Keratinocyte (primary cell): ENCODE measurements around the gene SPG7. TPM values are rescaled to one million over a fixed set of nuclear protein-coding genes. Genes with fewer than 3 reads are reported as not detected.

ENCODE experiments used
- DNase-seq: peaks from one replicate; pipeline ENCODE4 v3.0.0-alpha.2; 2011; ENCODE audit warnings: low read depth, missing footprints, low spot score
- FAIRE-seq: peaks from 2 replicates; lab custom pipeline; 2011; peaks lifted over from hg19 to GRCh38; lab: Jason Lieb, UNC
- H2AFZ ChIP-seq: 2 replicates; pipeline ENCODE4 v1.6.0; 2012; ENCODE audit warnings: low read length, control low read depth, inconsistent platforms; ENCODE audit not compliant: control insufficient read depth
- H3K27ac ChIP-seq: 2 replicates; pipeline ENCODE4 v1.5.1; 2011; ENCODE audit warnings: low read length; ENCODE audit not compliant: control insufficient read depth, insufficient read depth
- H3K27me3 ChIP-seq: 3 replicates; pipeline ENCODE4 v1.6.0; 2011; ENCODE audit warnings: low read length; ENCODE audit not compliant: control insufficient read depth, insufficient read depth; ENCODE audit errors: extremely low read depth
- H3K36me3 ChIP-seq, 2 experiments: 2 replicates in 1 of 2; 3 replicates in 1 of 2; pipeline ENCODE4 v1.5.1; 2011; ENCODE audit warnings: low read length in 2 of 2, mild to moderate bottlenecking in 1 of 2; ENCODE audit not compliant: control insufficient read depth in 2 of 2, insufficient read depth in 2 of 2; ENCODE audit errors: extremely low read depth in 1 of 2
- H3K4me1 ChIP-seq: 3 replicates; pipeline ENCODE4 v1.5.1; 2011; ENCODE audit warnings: low read length; ENCODE audit not compliant: control insufficient read depth, insufficient read depth; ENCODE audit errors: extremely low read depth
- H3K4me2 ChIP-seq: 3 replicates; pipeline ENCODE4 v1.6.0; 2011; ENCODE audit warnings: low read depth, low read length; ENCODE audit not compliant: control insufficient read depth, insufficient read depth; ENCODE audit errors: extremely low read depth
- H3K4me3 ChIP-seq, 3 experiments: fragments of 200-600 bp in 1 of 3; sonication (generic) in 1 of 3; 2 replicates in 2 of 3; 3 replicates in 1 of 3; pipeline ENCODE4 v1.5.1; 2011 to 2016; ENCODE audit warnings: low read length in 3 of 3, mild to moderate bottlenecking in 3 of 3, control low read depth in 2 of 3, inconsistent platforms in 1 of 3, low read depth in 1 of 3, mixed read lengths in 1 of 3, mixed run types in 1 of 3, moderate library complexity in 1 of 3; ENCODE audit not compliant: control insufficient read depth in 2 of 3, insufficient read depth in 2 of 3; ENCODE audit errors: extremely low read depth in 1 of 3
- H3K79me2 ChIP-seq: 2 replicates; pipeline ENCODE4 v1.6.0; 2012; ENCODE audit warnings: low read length; ENCODE audit not compliant: control insufficient read depth, insufficient read depth
- H3K9ac ChIP-seq: 3 replicates; pipeline ENCODE4 v1.6.0; 2011; ENCODE audit warnings: low read length; ENCODE audit not compliant: control insufficient read depth, insufficient read depth; ENCODE audit errors: extremely low read depth
- H3K9me1 ChIP-seq: 3 replicates; pipeline ENCODE4 v1.6.0; 2011; ENCODE audit warnings: low read length; ENCODE audit not compliant: control insufficient read depth, insufficient read depth; ENCODE audit errors: extremely low read depth
- H3K9me3 ChIP-seq: 2 replicates; pipeline ENCODE4 v1.5.1; 2012; ENCODE audit warnings: low read depth, low read length; ENCODE audit not compliant: control insufficient read depth
- H4K20me1 ChIP-seq: 3 replicates; pipeline ENCODE4 v1.6.0; 2011; ENCODE audit warnings: low read length; ENCODE audit not compliant: control insufficient read depth, insufficient read depth; ENCODE audit errors: extremely low read depth
- EZH2 ChIP-seq: IDR thresholded peaks from one replicate; pipeline ENCODE4 v1.6.1; 2012; ENCODE audit warnings: inconsistent platforms, mild to moderate bottlenecking, low read length, moderate library complexity
- dilution Hi-C: fragments of 300-500 bp; cut with MboI; formaldehyde crosslinking; loops from one replicate; pipeline ENCODE4 v1.7.0; 2020; ENCODE audit warnings: low sequenced_read_pairs; ENCODE audit not compliant: extremely low pct_ligation_motif_present
- polyA plus RNA-seq, 5 experiments: library from polyadenylated mRNA; depleted of rRNA in 3 of 5; stranded (reverse) in 3 of 5; stranded (forward) in 1 of 5; unstranded in 1 of 5; fragments of >200 nt; gene quantifications; 1 replicate in 1 of 5; 2 replicates in 3 of 5; 3 replicates in 1 of 5; pipeline versions ENCODE4 v1.2.1 to v1.2.3, GENCODE V29; 2011 to 2012; ENCODE audit warnings: missing spikeins in 2 of 5, low read depth in 1 of 5, low replicate concordance in 1 of 5
- TF ChIP-seq, protein P1 (sequence below), 3 experiments: IDR thresholded peaks in 1 of 3; conservative IDR thresholded peaks in 1 of 3; optimal IDR thresholded peaks in 1 of 3; 2 replicates in 2 of 3; 3 replicates in 1 of 3; pipeline versions ENCODE3 to v1.5.1; 2011; ENCODE audit warnings: low read length in 3 of 3, mild to moderate bottlenecking in 3 of 3, moderate library complexity in 2 of 3, control low read depth in 1 of 3, inconsistent platforms in 1 of 3; ENCODE audit not compliant: insufficient read depth in 2 of 3; ENCODE audit errors: extremely low read depth in 1 of 3

Gene SPG7
- polyA plus RNA-seq, 1 donor (not counting 4 experiments of a cell fraction or from before 2014, with no cell fraction given) = 45.2 TPM

DNA sequence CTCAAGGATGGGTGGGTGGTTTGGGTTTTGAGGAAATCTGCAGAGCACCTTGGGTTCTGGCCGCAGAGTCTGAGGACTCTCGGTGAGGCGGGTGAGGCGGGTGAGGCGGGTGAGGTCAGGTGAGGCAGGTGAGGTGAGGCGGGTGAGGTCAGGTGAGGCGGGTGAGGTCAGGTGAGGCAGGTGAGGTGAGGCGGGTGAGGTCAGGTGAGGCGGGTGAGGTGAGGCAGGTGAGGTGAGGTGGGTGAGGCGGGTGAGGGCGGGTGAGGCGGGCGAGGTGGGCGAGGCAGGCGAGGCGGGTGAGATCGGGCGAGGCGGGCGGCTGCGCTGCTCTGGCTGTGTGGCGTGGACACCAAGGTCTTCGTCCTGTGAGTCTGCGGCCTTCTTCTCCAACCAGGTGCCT, 28.2 kb downstream of the SPG7 start:
- dilution Hi-C loops = no loop called here
- no peaks in the 10 kb centered on the region for H3K9me3 ChIP-seq
- no peaks in the 10 kb centered on the region for H4K20me1 ChIP-seq
- FAIRE-seq (no peak), DNase-seq (no peak)
- H2AFZ ChIP-seq = no peak overlapping the region
- H3K27me3 ChIP-seq = no peaks in the 10 kb centered on the region
- no peak overlapping the region for H3K4me2 ChIP-seq
- H3K79me2 ChIP-seq = peaks cover 18% of the 10 kb centered on the region
- no peak overlapping the region for H3K27ac ChIP-seq
- no peaks in the 10 kb centered on the region for H3K4me1 ChIP-seq
- H3K4me3 ChIP-seq = no peak overlapping the region
- TF ChIP-seq, protein P1, sequence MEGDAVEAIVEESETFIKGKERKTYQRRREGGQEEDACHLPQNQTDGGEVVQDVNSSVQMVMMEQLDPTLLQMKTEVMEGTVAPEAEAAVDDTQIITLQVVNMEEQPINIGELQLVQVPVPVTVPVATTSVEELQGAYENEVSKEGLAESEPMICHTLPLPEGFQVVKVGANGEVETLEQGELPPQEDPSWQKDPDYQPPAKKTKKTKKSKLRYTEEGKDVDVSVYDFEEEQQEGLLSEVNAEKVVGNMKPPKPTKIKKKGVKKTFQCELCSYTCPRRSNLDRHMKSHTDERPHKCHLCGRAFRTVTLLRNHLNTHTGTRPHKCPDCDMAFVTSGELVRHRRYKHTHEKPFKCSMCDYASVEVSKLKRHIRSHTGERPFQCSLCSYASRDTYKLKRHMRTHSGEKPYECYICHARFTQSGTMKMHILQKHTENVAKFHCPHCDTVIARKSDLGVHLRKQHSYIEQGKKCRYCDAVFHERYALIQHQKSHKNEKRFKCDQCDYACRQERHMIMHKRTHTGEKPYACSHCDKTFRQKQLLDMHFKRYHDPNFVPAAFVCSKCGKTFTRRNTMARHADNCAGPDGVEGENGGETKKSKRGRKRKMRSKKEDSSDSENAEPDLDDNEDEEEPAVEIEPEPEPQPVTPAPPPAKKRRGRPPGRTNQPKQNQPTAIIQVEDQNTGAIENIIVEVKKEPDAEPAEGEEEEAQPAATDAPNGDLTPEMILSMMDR (optimal IDR thresholded peaks at IDR 0.05 in 1 of 3, IDR thresholded peaks at IDR 0.05 in 1 of 3, conservative IDR thresholded peaks at IDR 0.05 in 1 of 3; ENCODE audit: extremely low read depth in 1 of 3, insufficient read depth in 2 of 3, low read length in 3 of 3) = no peak
- TF ChIP-seq EZH2 = no peak
- peaks cover 40 to 44% of the 10 kb centered on the region in 2 experiments for H3K36me3 ChIP-seq
- H3K9ac ChIP-seq = no peak overlapping the region
- H3K9me1 ChIP-seq = no peaks in the 10 kb centered on the region

DNA sequence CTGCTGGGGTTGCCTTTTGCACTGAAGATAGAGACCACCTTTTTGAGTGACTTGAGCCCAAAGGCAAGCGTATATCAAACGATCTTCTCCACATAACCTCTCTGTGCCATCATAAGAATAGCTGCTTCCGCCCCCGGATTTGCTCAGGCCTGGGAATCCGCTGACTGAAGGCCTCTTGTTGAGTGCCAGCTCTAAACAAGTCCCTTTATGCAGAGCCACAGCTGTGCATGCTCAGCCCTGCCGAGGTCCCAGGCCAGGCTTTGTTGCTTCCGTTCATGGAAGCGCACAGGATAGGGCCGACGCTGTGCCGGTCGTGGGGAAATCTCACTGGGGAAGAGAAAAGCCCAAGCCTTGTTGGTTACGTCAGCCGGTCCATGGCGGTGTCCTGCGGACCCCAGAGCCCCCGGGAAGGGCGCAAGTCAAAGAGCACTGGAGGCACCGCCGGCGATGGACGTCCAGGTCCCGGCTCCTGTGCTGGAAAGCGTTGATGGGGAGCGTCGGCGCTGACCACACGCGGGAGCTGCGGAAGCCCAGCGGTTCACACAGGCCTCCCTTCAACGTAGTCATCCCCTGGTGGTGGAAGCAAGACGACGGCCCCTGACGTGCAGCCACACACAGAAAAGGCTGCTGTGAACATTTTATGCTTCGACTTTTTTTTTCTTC, 28.8 kb downstream of the SPG7 start:
- Histone ChIP-seq H4K20me1 (no peaks in the 10 kb centered on the region), H3K9me3 (no peaks in the 10 kb centered on the region), H3K27me3 (no peaks in the 10 kb centered on the region), H3K9ac (no peak overlapping the region), H3K4me3 (no peak overlapping the region), H3K36me3 (peaks cover 38% of the 10 kb centered on the region in 2 experiments), H3K79me2 (peaks cover 18% of the 10 kb centered on the region), H3K27ac (no peak overlapping the region), H3K4me1 (no peaks in the 10 kb centered on the region), H3K4me2 (no peak overlapping the region), H2AFZ (no peak overlapping the region), H3K9me1 (no peaks in the 10 kb centered on the region)
- dilution Hi-C loops = no loop called here
- FAIRE-seq = no peak
- no peak for DNase-seq
- TF ChIP-seq, protein P1 (optimal IDR thresholded peaks at IDR 0.05 in 1 of 3, IDR thresholded peaks at IDR 0.05 in 1 of 3, conservative IDR thresholded peaks at IDR 0.05 in 1 of 3; ENCODE audit: extremely low read depth in 1 of 3, insufficient read depth in 2 of 3, low read length in 3 of 3) = no peak
- no peak for TF ChIP-seq EZH2
